ENCODE data around the gene SUSD3.

DNA sequence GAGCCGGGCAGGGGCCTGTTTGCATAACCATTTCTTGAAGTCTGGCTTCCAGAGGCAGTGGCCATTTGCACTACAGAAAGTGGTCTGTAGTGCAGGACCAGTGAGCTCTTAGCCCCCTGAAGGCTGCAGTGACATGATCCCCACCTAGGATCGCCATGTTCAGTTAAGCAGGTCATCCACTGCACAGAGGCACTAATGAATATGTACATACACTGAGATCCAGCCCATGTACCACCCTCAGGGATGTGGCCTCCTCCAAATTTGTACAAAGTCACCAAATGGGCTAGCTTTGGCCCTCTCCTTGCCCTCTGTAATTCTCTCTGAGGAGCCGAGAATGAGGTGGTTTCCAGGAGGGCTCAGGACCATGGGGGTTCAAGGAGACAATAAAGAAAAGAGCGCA lies 8.3 kb upstream of the SUSD3 start:
- no peak for TF ChIP-seq EP300 (IDR thresholded peaks at IDR 0.05)
- TF ChIP-seq, protein P1, sequence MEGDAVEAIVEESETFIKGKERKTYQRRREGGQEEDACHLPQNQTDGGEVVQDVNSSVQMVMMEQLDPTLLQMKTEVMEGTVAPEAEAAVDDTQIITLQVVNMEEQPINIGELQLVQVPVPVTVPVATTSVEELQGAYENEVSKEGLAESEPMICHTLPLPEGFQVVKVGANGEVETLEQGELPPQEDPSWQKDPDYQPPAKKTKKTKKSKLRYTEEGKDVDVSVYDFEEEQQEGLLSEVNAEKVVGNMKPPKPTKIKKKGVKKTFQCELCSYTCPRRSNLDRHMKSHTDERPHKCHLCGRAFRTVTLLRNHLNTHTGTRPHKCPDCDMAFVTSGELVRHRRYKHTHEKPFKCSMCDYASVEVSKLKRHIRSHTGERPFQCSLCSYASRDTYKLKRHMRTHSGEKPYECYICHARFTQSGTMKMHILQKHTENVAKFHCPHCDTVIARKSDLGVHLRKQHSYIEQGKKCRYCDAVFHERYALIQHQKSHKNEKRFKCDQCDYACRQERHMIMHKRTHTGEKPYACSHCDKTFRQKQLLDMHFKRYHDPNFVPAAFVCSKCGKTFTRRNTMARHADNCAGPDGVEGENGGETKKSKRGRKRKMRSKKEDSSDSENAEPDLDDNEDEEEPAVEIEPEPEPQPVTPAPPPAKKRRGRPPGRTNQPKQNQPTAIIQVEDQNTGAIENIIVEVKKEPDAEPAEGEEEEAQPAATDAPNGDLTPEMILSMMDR (IDR thresholded peaks at IDR 0.05) = no peak
